Activated T-cell treated with anti-CD3 and anti-CD28 coated beads for 1 hour (primary cell): ENCODE measurements around the gene SERINC4.
"Not testable (repeated sequence)": the region's sequence is repeated elsewhere in the genome, so short reads cannot be mapped to it uniquely, and the experiment has no call there.

ENCODE experiments used
- DNase-seq: peaks from one replicate; pipeline ENCODE4 v3.0.0-alpha.2; 2020; ENCODE audit warnings: low read depth

SERINC4 gene

DNA sequence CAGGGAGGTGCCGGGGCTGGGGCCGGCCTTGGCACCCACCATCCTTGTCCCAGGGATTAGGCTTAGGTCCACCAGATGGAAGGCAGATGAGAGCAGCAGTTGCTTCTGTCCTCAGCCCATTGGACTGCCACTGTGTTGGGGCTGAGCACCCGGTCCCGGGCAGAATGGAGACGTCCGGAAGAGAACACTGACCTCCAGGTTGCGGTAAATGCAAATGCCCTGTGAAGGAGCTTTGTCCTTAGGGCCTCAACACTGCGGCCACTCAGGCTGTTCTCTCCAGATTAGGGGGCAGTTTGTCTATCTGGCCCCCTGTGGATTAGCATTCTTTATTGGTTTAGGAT lies at the start of gene SERINC4:
TSS of gene SERINC4 (minus strand) at position 276 of the 341 bp plus-strand sequence. CDS start at position 42, 234 bp downstream.
- DNase-seq, result no peak

DNA sequence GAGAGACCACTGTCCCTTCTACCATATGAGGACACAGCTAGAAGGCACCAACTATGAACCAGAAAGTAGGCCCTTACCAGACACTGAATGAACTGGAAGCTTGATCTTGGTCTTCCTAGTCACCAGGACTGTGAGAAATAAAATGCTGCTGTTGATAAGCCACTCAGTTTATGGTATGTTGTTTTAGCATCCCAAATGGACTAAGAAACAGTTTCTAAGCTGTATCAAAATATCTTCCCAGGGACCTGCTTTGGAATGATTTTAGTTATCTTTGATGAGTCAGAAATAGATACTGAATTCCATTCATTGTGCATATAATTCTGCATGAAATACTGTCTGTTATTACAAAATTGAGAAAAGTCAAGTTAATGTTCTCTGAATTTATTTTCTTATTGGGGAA lies 45.4 kb upstream of the SERINC4 start:
- DNase-seq, result no peak

DNA sequence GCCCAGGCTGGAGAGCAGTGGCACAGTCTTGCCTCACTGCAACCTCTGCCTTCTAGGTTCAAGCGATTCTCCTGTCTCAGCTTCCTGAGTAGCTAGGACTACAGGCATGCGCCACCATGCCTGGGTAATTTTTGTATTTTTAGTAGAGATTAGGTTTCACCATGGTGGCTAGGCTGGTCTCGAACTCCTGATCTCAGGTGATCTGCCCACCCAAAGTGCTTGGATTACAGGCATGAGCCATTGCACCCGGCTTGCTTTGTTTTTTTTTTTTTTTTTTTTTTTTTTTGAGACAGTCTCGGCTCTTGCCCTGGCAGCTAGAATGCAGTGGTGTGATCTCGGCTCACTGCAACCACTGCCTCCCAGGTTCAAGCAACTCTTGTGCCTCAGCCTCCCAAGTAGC lies 32.5 kb upstream of the SERINC4 start:
- DNase-seq, result not testable (repeated sequence)

DNA sequence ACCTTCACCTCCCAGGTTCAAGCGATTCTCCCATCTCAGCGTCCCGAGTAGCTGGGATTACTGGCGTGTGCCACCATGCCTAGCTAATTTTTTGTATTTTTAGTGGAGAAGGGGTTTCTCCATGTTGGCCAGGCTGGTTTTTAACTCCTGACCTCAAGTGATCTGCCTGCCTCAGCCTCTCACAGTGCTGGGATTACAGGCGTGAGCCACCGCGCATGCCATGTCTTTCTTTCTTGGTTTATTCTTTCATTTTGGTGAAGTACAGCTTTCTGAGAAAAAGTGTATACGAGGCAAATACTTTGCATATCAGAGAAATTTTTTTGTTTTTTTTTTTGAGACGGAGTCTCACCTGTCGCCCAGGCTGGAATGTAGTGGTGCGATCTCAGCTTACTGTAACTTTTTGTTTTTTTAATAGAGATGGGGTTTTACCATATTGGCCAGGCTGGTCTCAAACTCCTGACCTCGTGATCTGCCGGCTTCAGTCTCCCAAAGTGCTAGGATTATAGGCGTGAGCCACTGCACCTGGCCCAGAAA lies 31.6 kb upstream of the SERINC4 start:
- DNase-seq, result not testable (repeated sequence)

- not testable (repeated sequence) for DNase-seq
These were observed 30.8 kb upstream of the SERINC4 start for GRCh38 chr15:43830691-43831275.

DNA sequence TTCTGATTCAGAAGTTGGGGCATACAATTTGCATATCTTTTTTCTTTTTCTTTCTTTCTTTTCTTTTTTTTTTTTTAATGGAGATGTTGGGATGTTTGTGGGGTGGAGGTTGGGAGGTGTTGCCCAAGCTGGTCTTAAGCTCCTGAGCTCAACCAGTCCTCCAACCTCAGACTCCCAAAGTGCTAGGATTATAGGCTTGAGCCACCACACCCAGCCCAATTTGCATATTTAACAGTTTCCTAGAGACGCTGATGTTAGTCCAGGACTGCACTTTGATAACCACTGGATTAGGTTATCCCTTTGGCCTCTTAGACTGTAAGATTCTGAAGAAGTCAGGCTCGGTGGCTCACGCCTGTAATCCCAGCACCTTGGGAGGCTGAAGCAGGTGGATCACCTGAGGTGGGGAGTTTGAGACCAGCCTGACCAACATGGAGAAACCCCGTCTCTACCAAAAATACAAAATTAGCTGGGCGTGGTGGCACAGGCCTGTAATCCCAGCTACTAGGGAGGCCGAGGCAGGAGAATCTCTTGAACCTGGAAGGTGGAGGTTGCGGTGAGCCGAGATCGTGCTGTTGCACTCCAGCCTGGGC lies 30.0 kb upstream of the SERINC4 start:
- DNase-seq, result not testable (repeated sequence)

- DNase-seq, result no peak
These were observed 28.1 kb upstream of the SERINC4 start for GRCh38 chr15:43828061-43828657.

GRCh38 chr15:43826508-43827341 lies 26.7 kb upstream of the SERINC4 start, which contains the start of gene WDR76:
WDR76 (plus strand) TSS chr15:43827002; CDS start chr15:43827033, 31 bp downstream.
- DNase-seq, result peak; percentile 50

DNA sequence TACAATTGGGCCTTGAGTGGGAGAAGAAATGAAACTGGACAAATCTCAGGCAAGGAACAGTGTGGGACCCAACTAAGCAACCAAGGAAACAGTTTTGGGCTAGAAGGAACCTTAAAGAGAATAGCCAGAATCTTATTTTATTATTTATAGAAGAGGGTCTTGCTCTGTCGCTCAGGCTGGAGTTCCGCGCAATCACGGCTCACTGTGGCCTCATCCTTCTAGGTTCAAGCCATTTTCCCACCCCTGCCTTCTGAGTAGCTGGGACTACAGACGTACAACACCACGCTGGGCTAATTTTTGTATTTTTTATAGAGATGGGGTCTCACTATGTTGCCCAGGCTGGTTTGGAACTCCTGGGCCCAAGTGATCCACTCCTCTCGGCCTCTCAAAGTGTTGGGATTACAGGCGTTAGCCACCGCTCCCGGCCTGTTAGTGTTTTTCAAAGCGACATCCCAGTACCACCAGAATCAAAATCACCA lies 26.0 kb upstream of the SERINC4 start:
- no peak for DNase-seq

DNA sequence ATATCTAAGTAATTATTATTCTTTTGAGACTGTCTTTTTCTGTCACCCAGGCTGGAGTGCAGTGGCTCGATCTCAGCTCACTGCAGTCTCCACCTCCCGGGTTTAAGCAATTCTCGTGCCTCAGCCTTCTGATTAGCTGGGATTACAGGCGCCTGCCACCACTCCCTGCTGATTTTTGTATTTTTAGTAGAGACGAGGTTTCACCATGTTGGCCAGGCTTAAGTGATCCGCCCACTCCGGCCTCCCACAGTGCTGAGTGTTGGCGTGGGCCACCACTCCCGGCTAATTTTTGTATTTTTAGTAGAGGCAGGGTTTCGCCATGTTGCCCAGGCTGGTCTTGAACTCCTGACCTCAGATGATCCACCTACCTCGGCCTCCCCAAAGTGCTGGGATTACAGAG lies 25.3 kb upstream of the SERINC4 start:
- not testable (repeated sequence) for DNase-seq

GRCh38 chr15:43824302-43825246 lies 24.6 kb upstream of the SERINC4 start, which contains the start of gene MFAP1:
MFAP1 (minus strand) TSS chr15:43824690; CDS start chr15:43824569, 121 bp downstream.
- peak; percentile 83 for DNase-seq

GRCh38 chr15:43821505-43821904 lies 21.5 kb upstream of the SERINC4 start:
- no peak for DNase-seq

DNA sequence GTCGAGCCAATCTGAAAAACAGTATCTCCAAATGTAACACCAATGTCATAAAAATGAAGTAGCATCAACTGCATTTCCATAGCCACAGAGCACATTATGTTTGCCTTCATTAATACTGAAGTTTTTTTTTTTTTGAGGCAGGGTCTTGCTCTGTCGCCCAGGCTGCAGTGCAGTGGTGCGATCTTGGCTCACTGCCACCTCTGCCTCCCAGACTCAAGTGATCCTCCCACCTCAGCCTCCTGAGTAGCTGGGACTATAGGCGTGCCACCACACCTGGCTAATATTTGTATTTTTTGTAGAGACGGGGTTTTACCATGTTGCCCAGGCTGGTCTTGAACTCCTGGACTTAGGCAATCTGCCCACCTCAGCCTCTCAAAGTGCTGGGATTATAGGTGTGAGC lies 15.0 kb upstream of the SERINC4 start:
- DNase-seq, result not testable (repeated sequence)

DNA sequence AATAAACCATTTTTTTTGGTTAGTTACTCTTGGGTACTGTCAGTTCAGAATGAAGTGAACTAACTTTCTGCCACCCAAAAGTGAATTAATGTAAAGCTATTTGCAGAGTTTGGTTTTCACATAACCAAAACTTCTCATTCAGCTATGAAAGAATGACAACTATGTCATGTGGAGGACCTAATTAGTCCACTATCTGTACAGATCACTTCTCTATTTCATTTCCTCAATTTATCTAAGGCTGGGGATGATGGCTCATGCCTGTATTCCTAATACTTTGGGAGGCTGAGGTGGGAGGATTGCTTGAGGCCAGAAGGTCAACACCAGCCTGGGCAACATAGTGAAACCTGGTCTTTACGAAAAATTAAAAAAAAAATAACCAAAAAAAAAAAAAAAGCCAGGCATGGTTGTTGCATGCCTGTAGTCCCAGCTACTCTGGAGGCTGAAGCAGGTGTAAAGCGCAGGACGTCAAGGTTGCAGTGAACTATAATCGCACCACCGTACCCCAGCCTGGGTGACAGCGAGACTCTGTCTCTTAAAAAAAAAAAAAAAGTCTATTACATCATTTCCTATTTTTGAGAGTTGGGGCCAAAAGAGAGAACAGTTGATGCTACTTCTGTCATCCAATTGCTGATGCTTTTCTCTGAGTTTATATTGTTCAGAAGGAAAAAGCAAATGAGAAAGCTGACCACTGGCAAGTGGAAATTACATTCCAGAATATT lies 9.1 kb upstream of the SERINC4 start:
- no peak for DNase-seq

DNA sequence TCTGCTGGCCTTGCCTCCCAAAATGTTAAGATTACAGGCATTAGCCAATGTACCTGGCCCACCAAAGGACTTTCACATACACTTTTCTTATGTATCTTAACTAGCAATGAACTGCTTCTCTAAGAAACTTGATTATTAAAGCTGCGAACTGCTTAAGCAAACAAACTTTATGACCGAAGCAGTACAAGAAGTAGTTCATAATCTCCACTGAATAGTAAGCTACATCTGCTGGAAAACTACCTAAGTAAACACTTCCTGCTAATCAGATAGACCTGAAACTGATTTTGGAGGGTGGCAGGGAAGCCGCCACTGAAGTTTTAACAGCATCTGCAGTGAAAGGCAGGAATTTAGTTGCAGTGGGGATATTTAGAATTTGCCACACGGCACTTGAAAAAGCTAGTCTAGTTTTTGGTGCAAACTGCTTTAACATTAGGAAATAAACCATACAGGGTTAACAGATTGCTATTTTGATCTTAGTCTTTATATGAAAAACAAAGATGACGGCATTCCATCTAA lies 8.5 kb upstream of the SERINC4 start:
- no peak for DNase-seq

GRCh38 chr15:43802676-43803075 lies 2.7 kb upstream of the SERINC4 start:
- DNase-seq, result not testable (repeated sequence)

DNA sequence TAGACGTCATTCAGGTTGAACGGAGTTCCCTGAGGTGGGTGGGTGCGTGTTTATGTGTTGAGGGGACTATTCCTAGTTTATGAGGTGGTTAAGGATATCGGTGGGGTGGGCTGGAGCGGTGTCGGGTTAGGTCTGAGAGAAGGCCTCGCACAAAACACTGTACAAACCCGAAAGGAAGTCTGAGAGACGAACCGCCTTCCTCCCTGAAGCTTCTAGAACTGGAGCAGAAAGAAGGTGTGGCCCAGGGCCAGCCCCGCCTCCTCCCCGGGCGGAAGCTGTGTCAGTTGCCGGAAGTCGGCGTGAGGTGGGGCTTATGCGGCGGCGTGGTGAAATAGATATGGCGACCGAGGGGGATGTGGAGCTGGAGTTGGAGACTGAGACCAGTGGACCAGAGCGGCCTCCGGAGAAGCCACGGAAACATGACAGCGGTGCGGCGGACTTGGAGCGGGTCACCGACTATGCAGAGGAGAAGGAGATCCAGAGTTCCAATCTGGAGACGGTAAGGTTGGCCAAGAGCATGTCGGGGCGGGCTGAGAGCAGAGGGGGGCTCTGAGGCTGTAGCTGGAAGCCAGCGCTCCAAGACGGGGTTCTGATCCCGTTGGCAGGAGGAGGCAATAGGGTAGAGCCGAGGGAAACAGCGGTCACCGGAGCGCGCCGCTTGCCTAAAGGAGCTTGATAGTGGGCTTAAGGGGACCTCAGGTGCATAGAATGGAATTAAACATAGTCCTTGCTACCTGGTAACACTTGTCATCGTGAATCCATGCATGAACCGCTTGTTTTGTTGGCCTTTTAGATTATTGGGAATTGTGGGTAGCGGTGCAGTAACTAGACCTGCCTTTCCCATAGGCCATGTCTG lies 494 bp upstream of the SERINC4 start, which contains the start of gene HYPK:
TSS of gene HYPK (plus strand) at position 314 of the 856 bp plus-strand sequence. CDS start at position 338, 24 bp downstream.
- peak; percentile 88 for DNase-seq

DNA sequence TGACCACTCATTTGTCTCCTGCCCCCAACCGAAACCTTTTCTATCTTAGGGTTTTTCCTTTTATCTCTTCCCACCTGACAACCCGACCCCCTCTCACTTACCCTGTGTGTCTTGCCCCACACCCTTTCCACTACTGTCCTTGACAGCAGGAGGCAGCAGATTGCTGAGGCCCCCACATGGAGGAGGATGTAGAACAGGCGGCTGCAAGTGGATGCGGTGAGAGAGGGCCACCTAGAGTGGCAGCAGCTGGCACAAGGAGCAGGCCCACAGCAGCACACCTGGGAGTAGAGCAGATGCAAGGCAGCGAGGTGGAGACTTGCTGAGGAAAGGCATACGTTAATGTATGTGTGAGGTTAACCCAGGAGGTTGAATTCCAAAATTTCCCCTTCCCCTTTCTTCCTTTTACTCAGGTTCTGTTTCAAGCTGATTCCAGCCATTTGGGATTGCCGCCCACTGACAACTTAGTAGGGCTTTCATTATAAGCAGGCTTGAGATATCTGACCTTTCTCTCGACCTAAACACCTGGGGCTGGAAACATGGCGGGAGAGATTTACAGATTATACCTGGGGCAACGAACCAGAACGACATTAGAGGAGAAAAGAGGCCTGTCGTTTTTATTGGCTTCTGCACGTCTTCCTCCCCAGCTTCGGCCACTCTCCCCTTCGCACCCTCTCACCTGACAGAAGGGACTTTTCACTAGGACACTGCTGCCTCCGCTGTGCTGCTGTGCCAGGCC lies 643 bp downstream of the SERINC4 start:
- no peak for DNase-seq
